Caco-2 (cell line): ENCODE data around the gene HEPHL1. TPM values are rescaled to one million over a fixed set of nuclear protein-coding genes. Genes with fewer than 3 reads are reported as not detected.

Experiments
- BruUV-seq: library from RNA; stranded (reverse); fragments of 400-500 nt; replicated peaks from 2 replicates; lab custom pipeline; 2021; lab: Mats Ljungman, UMichigan
- CTCF ChIA-PET: fragments of 300-600 bp; sonication (Branson Sonifier 250); formaldehyde crosslinking; loops from one replicate; lab custom pipeline; 2022; ENCODE audit warnings: antibody characterized with exemption; lab: Charles Lee
- POLR2A ChIA-PET: fragments of 300-600 bp; sonication (Branson Sonifier 250); formaldehyde crosslinking; loops from one replicate; lab custom pipeline; 2022; ENCODE audit warnings: antibody characterized with exemption; lab: Charles Lee
- DNase-seq, 2 experiments: peaks; one replicate each; pipeline versions ENCODE4 v3.0.0 to v3.0.0-alpha.2; 2020 to 2022
- H3K27me3 ChIP-seq: replicated peaks from 2 replicates; pipeline ENCODE4 v1.6.0; 2011; ENCODE audit warnings: low read length; ENCODE audit not compliant: control insufficient read depth, insufficient read depth
- H3K36me3 ChIP-seq: 2 replicates; pipeline ENCODE4 v1.5.1; 2011; ENCODE audit warnings: low read length; ENCODE audit not compliant: control insufficient read depth, insufficient read depth
- H3K4me1 ChIP-seq: fragments of 250-450 bp; sonication (Bioruptor Pico); 2 replicates; pipeline ENCODE4 v1.5.1; 2020; ENCODE audit warnings: mild to moderate bottlenecking
- H3K4me3 ChIP-seq: 2 replicates; pipeline ENCODE4 v1.5.1; 2011; ENCODE audit warnings: low read depth, mild to moderate bottlenecking, control low read depth, low read length
- H3K9me3 ChIP-seq: fragments of 250-450 bp; sonication (Bioruptor Pico); 2 replicates; pipeline ENCODE4 v1.5.1; 2020; ENCODE audit warnings: mild to moderate bottlenecking, moderate library complexity
- H3K27ac Mint-ChIP-seq: one replicate; pipeline ENCODE4 v1.8.0; 2022; ENCODE audit warnings: mixed read lengths; ENCODE audit not compliant: unreplicated experiment
- H3K27me3 Mint-ChIP-seq: one replicate; pipeline ENCODE4 v1.8.0; 2022; ENCODE audit warnings: mixed read lengths; ENCODE audit not compliant: insufficient read depth, unreplicated experiment
- H3K36me3 Mint-ChIP-seq: one replicate; pipeline ENCODE4 v1.8.0; 2022; ENCODE audit warnings: mild to moderate bottlenecking, mixed read lengths; ENCODE audit not compliant: insufficient read depth, unreplicated experiment
- H3K4me1 Mint-ChIP-seq: one replicate; pipeline ENCODE4 v1.8.0; 2022; ENCODE audit warnings: low read depth, mixed read lengths; ENCODE audit not compliant: unreplicated experiment
- H3K4me3 Mint-ChIP-seq: one replicate; pipeline ENCODE4 v1.8.0; 2022; ENCODE audit warnings: mild to moderate bottlenecking, moderate library complexity, mixed read lengths; ENCODE audit not compliant: unreplicated experiment
- H3K9me3 Mint-ChIP-seq: one replicate; pipeline ENCODE4 v1.8.0; 2022; ENCODE audit warnings: mixed read lengths; ENCODE audit not compliant: unreplicated experiment
- intact Hi-C: fragments of 100-400 bp; cut with micrococcal nuclease; formaldehyde crosslinking; loops from one replicate; pipeline ENCODE4 v1.10.0; 2022; ENCODE audit not compliant: unreplicated experiment
- total RNA-seq: library from RNA; stranded (reverse); gene quantifications from 2 replicates; pipeline ENCODE4 v1.2.3, GENCODE V29; 2022
- TF ChIP-seq, protein P1 (sequence below), 2 experiments: fragments of 200-600 bp in 1 of 2; IDR thresholded peaks; 1 replicate in 1 of 2; 2 replicates in 1 of 2; pipeline versions ENCODE4 v1.5.1 to v1.8.0; 2011 to 2022; ENCODE audit warnings: antibody characterized with exemption in 1 of 2, control low read depth in 1 of 2, inconsistent platforms in 1 of 2, low read depth in 1 of 2, low read length in 1 of 2, mild to moderate bottlenecking in 1 of 2, moderate library complexity in 1 of 2; ENCODE audit not compliant: insufficient read depth in 1 of 2, severe bottlenecking in 1 of 2, unreplicated experiment in 1 of 2

Gene HEPHL1
- total RNA-seq, 1 experiment from 2014 or later, result not detected

DNA sequence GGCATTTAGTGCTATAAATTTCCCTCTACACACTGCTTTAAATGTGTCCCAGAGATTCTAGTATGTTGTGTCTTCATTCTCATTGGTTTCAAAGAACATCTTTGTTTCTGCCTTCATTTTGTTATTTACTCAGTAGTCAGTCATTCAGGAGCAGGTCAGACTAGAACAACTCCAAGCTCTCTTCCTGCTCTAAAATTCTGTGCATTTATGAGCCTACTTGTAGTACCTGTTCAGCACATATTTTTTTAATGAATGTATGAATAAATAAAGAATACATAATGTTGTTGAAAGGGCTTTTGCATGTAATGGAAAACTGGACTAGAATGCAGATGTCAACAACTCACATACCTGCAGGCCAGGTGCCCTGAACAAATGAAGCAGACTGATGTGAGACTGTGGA is 13.7 kb upstream of the HEPHL1 start:
- ChIA-PET CTCF (no interaction called here), POLR2A (no interaction called here)
- Histone ChIP-seq H3K4me3 (no peak overlapping the region), H3K9me3 (0 out of 2 replicates have a peak, but pooled peaks cover 4% of the 10 kb centered on the region), H3K36me3 (no peaks in the 10 kb centered on the region), H3K27me3 (no peaks in the 10 kb centered on the region), H3K4me1 (no peaks in the 10 kb centered on the region)
- no TSS peak for BruUV-seq
- Mint-ChIP-seq H3K27ac (no peak overlapping the region), H3K4me3 (no peak overlapping the region), H3K4me1 (no peaks in the 10 kb centered on the region), H3K27me3 (peaks cover 12% of the 10 kb centered on the region), H3K36me3 (no peaks in the 10 kb centered on the region), H3K9me3 (peaks cover 14% of the 10 kb centered on the region)
- intact Hi-C loops, result no loop called here
- TF ChIP-seq, protein P1, sequence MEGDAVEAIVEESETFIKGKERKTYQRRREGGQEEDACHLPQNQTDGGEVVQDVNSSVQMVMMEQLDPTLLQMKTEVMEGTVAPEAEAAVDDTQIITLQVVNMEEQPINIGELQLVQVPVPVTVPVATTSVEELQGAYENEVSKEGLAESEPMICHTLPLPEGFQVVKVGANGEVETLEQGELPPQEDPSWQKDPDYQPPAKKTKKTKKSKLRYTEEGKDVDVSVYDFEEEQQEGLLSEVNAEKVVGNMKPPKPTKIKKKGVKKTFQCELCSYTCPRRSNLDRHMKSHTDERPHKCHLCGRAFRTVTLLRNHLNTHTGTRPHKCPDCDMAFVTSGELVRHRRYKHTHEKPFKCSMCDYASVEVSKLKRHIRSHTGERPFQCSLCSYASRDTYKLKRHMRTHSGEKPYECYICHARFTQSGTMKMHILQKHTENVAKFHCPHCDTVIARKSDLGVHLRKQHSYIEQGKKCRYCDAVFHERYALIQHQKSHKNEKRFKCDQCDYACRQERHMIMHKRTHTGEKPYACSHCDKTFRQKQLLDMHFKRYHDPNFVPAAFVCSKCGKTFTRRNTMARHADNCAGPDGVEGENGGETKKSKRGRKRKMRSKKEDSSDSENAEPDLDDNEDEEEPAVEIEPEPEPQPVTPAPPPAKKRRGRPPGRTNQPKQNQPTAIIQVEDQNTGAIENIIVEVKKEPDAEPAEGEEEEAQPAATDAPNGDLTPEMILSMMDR (IDR thresholded peaks at IDR 0.05; ENCODE audit: insufficient read depth in 1 of 2, low read depth in 1 of 2, low read length in 1 of 2, severe bottlenecking in 1 of 2, unreplicated experiment in 1 of 2), result no peak
- no peak for DNase-seq

DNA sequence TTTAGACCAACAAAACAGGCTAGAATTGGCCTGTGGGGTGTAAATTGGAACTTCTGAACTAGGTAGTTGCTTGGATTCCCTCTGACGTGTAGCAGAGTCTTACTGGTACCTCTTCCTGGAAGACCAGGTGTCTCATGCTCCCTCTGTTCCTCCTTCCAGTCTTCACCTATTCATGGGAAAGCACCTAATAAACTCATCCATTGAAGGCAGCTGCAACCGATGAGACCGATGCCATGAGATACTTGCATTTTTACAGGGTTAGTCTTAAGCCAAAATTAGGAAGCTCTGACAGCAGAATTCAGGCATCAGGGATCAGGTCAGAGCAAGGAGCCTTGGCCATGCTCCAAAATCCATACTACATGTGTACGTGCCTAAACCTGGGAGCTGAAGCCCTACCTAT is 13.2 kb upstream of the HEPHL1 start:
- POLR2A ChIA-PET, result no interaction called here
- no peak for DNase-seq
- intact Hi-C loops, result no loop called here
- 0 out of 2 replicates have a peak, but pooled peaks cover 4% of the 10 kb centered on the region for H3K9me3 ChIP-seq
- TF ChIP-seq, protein P1 (IDR thresholded peaks at IDR 0.05; ENCODE audit: insufficient read depth in 1 of 2, low read depth in 1 of 2, low read length in 1 of 2, severe bottlenecking in 1 of 2, unreplicated experiment in 1 of 2), result no peak
- Mint-ChIP-seq H3K4me3 (no peak overlapping the region), H3K36me3 (no peaks in the 10 kb centered on the region), H3K27ac (no peak overlapping the region), H3K9me3 (peaks cover 19% of the 10 kb centered on the region), H3K27me3 (peaks cover 14% of the 10 kb centered on the region), H3K4me1 (no peaks in the 10 kb centered on the region)
- BruUV-seq, result no TSS peak
- H3K4me3 ChIP-seq, result no peak overlapping the region
- CTCF ChIA-PET, result no interaction called here
- no peaks in the 10 kb centered on the region for H3K27me3 ChIP-seq
- H3K36me3 ChIP-seq, result no peaks in the 10 kb centered on the region
- H3K4me1 ChIP-seq, result no peaks in the 10 kb centered on the region

DNA sequence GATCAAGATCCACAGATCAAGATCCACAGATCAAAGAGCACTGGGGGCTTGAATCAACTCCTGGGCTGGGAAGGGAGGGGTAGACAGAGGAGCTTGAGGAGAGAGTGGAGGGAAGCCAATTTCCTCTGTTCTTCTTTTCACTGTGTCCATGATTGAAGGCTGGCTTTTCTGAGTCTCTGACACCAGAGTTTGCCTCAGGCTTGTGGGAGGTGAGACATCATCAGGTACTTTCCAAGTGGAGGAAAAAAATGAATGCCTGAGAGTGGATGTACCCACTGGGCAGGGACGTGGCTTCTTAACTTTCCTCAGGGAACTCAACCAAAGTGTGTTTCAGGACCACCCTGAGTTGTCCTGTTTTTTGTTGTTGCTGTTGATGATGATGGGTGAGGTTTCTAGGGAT is 11.0 kb upstream of the HEPHL1 start:
- Histone ChIP-seq H3K4me3 (no peak overlapping the region), H3K4me1 (no peaks in the 10 kb centered on the region), H3K27me3 (no peaks in the 10 kb centered on the region), H3K36me3 (no peaks in the 10 kb centered on the region), H3K9me3 (peaks cover 18% of the 10 kb centered on the region; the same call in 1 of the 2 replicates)
- BruUV-seq, result no TSS peak
- TF ChIP-seq, protein P1 (IDR thresholded peaks at IDR 0.05; ENCODE audit: insufficient read depth in 1 of 2, low read depth in 1 of 2, low read length in 1 of 2, severe bottlenecking in 1 of 2, unreplicated experiment in 1 of 2), result no peak
- Mint-ChIP-seq H3K36me3 (no peaks in the 10 kb centered on the region), H3K9me3 (peaks cover 40% of the 10 kb centered on the region), H3K27ac (no peak overlapping the region), H3K27me3 (peaks cover 10% of the 10 kb centered on the region), H3K4me1 (no peaks in the 10 kb centered on the region), H3K4me3 (no peak overlapping the region)
- POLR2A ChIA-PET, result no interaction called here
- DNase-seq, result no peak
- intact Hi-C loops, result no loop called here
- CTCF ChIA-PET, result no interaction called here
